ENCODE data around the gene TPX2.

DNA sequence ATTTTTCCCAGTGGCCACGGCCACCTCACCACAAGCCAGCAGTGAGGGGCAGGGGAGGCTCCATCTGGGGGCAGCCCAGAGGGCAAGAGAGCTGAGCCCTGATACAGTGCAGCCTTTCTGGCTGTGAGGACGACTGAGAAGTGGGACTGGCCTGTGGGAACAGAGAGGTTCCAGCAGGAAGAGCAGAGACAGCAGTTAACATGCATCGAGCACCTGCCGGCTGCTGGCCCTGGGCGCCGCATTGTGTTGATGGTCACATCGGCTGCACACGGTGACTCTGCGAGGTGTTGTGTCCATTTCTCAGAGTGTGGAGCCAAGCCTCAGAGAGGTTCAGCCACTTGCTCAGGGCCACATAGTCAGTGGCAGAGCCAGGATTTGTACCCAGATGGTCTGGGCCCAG, 96.5 kb downstream of the TPX2 start:
- TF ChIP-seq, protein P1, sequence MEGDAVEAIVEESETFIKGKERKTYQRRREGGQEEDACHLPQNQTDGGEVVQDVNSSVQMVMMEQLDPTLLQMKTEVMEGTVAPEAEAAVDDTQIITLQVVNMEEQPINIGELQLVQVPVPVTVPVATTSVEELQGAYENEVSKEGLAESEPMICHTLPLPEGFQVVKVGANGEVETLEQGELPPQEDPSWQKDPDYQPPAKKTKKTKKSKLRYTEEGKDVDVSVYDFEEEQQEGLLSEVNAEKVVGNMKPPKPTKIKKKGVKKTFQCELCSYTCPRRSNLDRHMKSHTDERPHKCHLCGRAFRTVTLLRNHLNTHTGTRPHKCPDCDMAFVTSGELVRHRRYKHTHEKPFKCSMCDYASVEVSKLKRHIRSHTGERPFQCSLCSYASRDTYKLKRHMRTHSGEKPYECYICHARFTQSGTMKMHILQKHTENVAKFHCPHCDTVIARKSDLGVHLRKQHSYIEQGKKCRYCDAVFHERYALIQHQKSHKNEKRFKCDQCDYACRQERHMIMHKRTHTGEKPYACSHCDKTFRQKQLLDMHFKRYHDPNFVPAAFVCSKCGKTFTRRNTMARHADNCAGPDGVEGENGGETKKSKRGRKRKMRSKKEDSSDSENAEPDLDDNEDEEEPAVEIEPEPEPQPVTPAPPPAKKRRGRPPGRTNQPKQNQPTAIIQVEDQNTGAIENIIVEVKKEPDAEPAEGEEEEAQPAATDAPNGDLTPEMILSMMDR (IDR thresholded peaks at IDR 0.05; ENCODE audit: low read length) = no peak
- no peak for TF ChIP-seq EZH2 (IDR thresholded peaks at IDR 0.05; ENCODE audit: borderline replicate concordance, low read length)
